CD4-positive, alpha-beta T cell (primary cell): ENCODE results near the gene OTUD3. TPM values are rescaled to one million over a fixed set of nuclear protein-coding genes. Genes with fewer than 3 reads are reported as not detected.

ENCODE experiments used
- ATAC-seq: fragments of 200-7000 bp; cut with Tn5 transposase; one replicate; pipeline ENCODE4 v1.10.0; 2022; ENCODE audit warnings: mild to moderate bottlenecking; ENCODE audit not compliant: poor library complexity
- CTCF ChIA-PET: fragments of 350-600 bp; sonication (Branson Sonifier 250); formaldehyde crosslinking; loops from one replicate; lab custom pipeline; 2021; ENCODE audit warnings: antibody characterized with exemption, inconsistent platforms; lab: Charles Lee
- POLR2A ChIA-PET: fragments of 350-600 bp; sonication (Branson Sonifier 250); formaldehyde crosslinking; loops from one replicate; lab custom pipeline; 2021; ENCODE audit warnings: antibody characterized with exemption, inconsistent platforms; lab: Charles Lee
- DNase-seq, 14 experiments: peaks; one replicate each; pipeline ENCODE4 v3.0.0-alpha.2; 2013 to 2020; ENCODE audit warnings: mixed read lengths in 2 of 14
- H3K27ac ChIP-seq, 2 donors: one replicate each; pipeline versions ENCODE4 v1.5.1 to v1.7.0; 2013; ENCODE audit warnings: low read length in 2 of 2, low read depth in 1 of 2, mild to moderate bottlenecking in 1 of 2
- H3K27me3 ChIP-seq, 2 experiments: 1 replicate in 1 of 2; 2 replicates in 1 of 2; pipeline versions ENCODE4 v1.6.1 to v1.7.0; 2013; ENCODE audit warnings: low read length in 2 of 2, control low read depth in 1 of 2, mild to moderate bottlenecking in 1 of 2, moderate library complexity in 1 of 2; ENCODE audit not compliant: insufficient read depth in 2 of 2, control insufficient read depth in 1 of 2
- H3K36me3 ChIP-seq: one replicate; pipeline ENCODE4 v1.6.1; 2013; ENCODE audit warnings: low read length, control low read depth; ENCODE audit not compliant: insufficient read depth
- H3K4me1 ChIP-seq: one replicate; pipeline ENCODE4 v1.6.1; 2013; ENCODE audit warnings: low read length, control low read depth; ENCODE audit not compliant: insufficient read depth
- H3K4me3 ChIP-seq: one replicate; pipeline ENCODE4 v1.5.1; 2013; ENCODE audit warnings: mild to moderate bottlenecking, low read length, moderate library complexity
- H3K9me3 ChIP-seq, 2 experiments: 1 replicate in 1 of 2; 2 replicates in 1 of 2; pipeline versions ENCODE4 v1.6.1 to v1.7.0; 2013; ENCODE audit warnings: low read length in 2 of 2, mild to moderate bottlenecking in 2 of 2, control low read depth in 1 of 2, moderate library complexity in 1 of 2; ENCODE audit not compliant: control insufficient read depth in 1 of 2, insufficient read depth in 1 of 2
- H3K27ac Mint-ChIP-seq: one replicate; pipeline ENCODE4 v1.8.0; 2020; ENCODE audit warnings: mixed read lengths
- H3K27me3 Mint-ChIP-seq: one replicate; pipeline ENCODE4 v1.8.0; 2021; ENCODE audit warnings: mixed read lengths
- H3K36me3 Mint-ChIP-seq: one replicate; pipeline ENCODE4 v1.8.0; 2021; ENCODE audit warnings: low read depth, mixed read lengths
- H3K4me1 Mint-ChIP-seq: one replicate; pipeline ENCODE4 v1.8.0; 2021; ENCODE audit warnings: low read depth, mixed read lengths
- H3K4me3 Mint-ChIP-seq: one replicate; pipeline ENCODE4 v1.8.0; 2020; ENCODE audit warnings: mild to moderate bottlenecking, mixed read lengths
- H3K9me3 Mint-ChIP-seq: one replicate; pipeline ENCODE4 v1.8.0; 2020; ENCODE audit warnings: mixed read lengths
- CTCF ChIP-seq: fragments of 200-600 bp; IDR thresholded peaks from one replicate; pipeline ENCODE4 v1.8.0; 2022; ENCODE audit warnings: antibody characterized with exemption, mild to moderate bottlenecking
- intact Hi-C, 2 experiments: fragments of 100-400 bp; cut with DNase I in 1 of 2; cut with micrococcal nuclease in 1 of 2; formaldehyde crosslinking; loops; one replicate each; pipeline versions ENCODE4 v1.15.1 to v1.9.0; 2023 to 2025; cut with DNase I, micrococcal nuclease
- total RNA-seq, 174 experiments: library from RNA in 2 of 174; stranded (reverse) in 2 of 174; gene quantifications; one replicate each; pipeline ENCODE4 v1.2.3 and lab custom pipeline; 2021 to 2026

OTUD3 gene
- total RNA-seq, 2 experiments from 2014 or later, result 11.4 to 12.6 TPM

DNA sequence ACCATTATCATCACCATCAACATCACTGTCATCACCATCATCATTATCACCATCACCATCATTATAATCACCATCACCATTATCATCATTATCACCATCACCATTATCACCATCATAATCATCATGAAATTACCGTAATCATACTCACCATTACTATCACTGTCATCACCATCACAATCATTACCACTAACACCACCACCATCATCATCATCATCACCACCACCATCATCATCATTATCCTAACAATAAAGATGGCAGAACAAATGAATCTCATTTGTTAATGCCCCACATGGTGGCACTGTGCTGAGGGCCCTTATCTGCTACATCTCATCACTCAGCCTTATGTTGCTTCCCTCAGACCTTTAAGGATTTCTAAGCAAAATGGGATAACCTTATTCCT lies 50.7 kb downstream of the OTUD3 start:
- Mint-ChIP-seq H3K36me3 (peaks cover 5% of the 10 kb centered on the region), H3K4me3 (no peak overlapping the region), H3K27me3 (no peaks in the 10 kb centered on the region), H3K4me1 (no peaks in the 10 kb centered on the region), H3K9me3 (peaks cover 5% of the 10 kb centered on the region), H3K27ac (no peak overlapping the region)
- no peak for TF ChIP-seq CTCF
- CTCF ChIA-PET, result no interaction called here
- Histone ChIP-seq H3K27me3 (no peaks in the 10 kb centered on the region), H3K4me1 (no peaks in the 10 kb centered on the region), H3K27ac (no peak overlapping the region), H3K36me3 (no peaks in the 10 kb centered on the region), H3K4me3 (no peak overlapping the region), H3K9me3 (peaks cover 29% of the 10 kb centered on the region in 2 experiments)
- no peak for ATAC-seq
- no peak for DNase-seq
- intact Hi-C loops, result no loop called here
- POLR2A ChIA-PET, result no interaction called here

DNA sequence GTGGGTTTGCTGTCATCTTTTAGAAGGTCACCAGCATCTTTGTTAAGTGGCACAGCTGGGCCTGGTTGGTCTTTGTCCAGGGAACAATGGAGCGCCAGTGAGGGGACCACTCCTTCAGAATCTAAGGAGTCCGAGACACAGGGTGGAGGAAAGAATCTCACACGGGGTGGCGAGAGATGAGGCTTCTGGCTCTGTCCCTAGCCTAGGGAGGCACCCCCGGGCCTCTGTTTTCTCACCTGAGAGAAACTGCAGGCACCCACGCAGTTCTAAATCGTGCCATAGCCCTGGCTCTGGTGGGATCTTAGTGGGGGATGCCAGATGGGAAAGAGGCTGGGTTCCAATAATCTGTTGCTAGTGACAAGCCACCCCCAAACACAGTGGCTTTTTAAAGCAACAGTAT lies 52.1 kb downstream of the OTUD3 start:
- no peaks in the 10 kb centered on the region for H3K36me3 ChIP-seq
- POLR2A ChIA-PET, result no interaction called here
- Mint-ChIP-seq H3K27ac (no peak overlapping the region), H3K4me1 (no peaks in the 10 kb centered on the region), H3K9me3 (peaks cover 5% of the 10 kb centered on the region), H3K36me3 (peaks cover 5% of the 10 kb centered on the region), H3K4me3 (no peak overlapping the region), H3K27me3 (no peaks in the 10 kb centered on the region)
- H3K4me3 ChIP-seq, result no peak overlapping the region
- no peak for ATAC-seq
- H3K4me1 ChIP-seq, result no peaks in the 10 kb centered on the region
- CTCF ChIA-PET, result interaction anchor here (1.4 kb wide), 1 partner anchor 12 kb away, joined by 3 read pairs; no protein-coding TSS in a partner anchor
- H3K27ac ChIP-seq, result no peak overlapping the region
- TF ChIP-seq CTCF, result no peak
- H3K9me3 ChIP-seq, result peaks cover 29% of the 10 kb centered on the region in 2 experiments
- no peak for DNase-seq
- H3K27me3 ChIP-seq, result no peaks in the 10 kb centered on the region
- intact Hi-C loops, result no loop called here

DNA sequence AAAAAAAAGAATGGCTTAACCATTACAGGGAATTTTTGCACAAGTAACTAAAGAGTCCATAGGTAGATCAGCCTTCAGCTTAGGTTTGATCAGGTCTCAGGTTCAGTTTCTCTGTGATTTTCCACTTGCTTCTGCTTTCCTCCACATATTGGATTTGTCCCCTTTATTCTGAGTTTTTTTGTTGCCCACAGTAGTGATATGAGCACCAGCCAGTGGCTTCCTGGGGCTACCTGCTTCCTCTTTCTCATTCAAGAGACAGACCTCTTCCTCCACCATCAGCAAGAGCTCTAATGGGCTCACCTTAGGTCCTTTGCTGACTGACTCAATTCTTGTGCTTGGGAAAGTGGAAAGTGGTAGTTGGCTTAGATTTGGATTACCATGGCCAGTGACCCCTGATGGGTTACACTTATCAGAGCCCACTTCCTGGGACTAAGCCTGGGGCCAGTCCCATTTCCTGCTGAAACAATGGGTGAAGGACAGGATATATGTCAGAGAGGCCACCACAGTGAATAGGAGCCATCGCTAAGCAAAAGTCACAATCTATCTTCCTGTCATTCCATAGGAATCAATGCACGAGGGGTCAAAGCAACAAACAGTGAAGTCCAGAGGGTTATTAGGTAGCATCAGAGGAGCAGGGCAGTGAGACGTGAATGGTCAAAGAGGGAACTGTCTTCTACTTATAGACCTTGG lies 54.0 kb downstream of the OTUD3 start:
- Histone ChIP-seq H3K9me3 (peaks cover 13 to 28% of the 10 kb centered on the region in 2 experiments), H3K27ac (no peak overlapping the region), H3K27me3 (no peaks in the 10 kb centered on the region), H3K4me3 (no peak overlapping the region), H3K36me3 (no peaks in the 10 kb centered on the region), H3K4me1 (no peaks in the 10 kb centered on the region)
- POLR2A ChIA-PET, result no interaction called here
- TF ChIP-seq CTCF, result no peak
- no peak for DNase-seq
- Mint-ChIP-seq H3K9me3 (peaks cover 5% of the 10 kb centered on the region), H3K4me1 (no peaks in the 10 kb centered on the region), H3K27ac (no peak overlapping the region), H3K36me3 (peaks cover 5% of the 10 kb centered on the region), H3K27me3 (no peaks in the 10 kb centered on the region), H3K4me3 (no peak overlapping the region)
- CTCF ChIA-PET, result no interaction called here
- intact Hi-C loops, result no loop called here
- ATAC-seq, result no peak
